Keratinocyte (primary cell): ENCODE data around the gene CRABP2. TPM values are rescaled to one million over a fixed set of nuclear protein-coding genes. Genes with fewer than 3 reads are reported as not detected.
A peak's percentile ranks its signal among the peaks of the same experiment; 100 is the strongest.

ENCODE experiments used
- DNase-seq: peaks from one replicate; pipeline ENCODE4 v3.0.0-alpha.2; 2011; ENCODE audit warnings: low read depth, missing footprints, low spot score
- FAIRE-seq: peaks from 2 replicates; lab custom pipeline; 2011; peaks lifted over from hg19 to GRCh38; lab: Jason Lieb, UNC
- H2AFZ ChIP-seq: 2 replicates; pipeline ENCODE4 v1.6.0; 2012; ENCODE audit warnings: low read length, control low read depth, inconsistent platforms; ENCODE audit not compliant: control insufficient read depth
- H3K27ac ChIP-seq: 2 replicates; pipeline ENCODE4 v1.5.1; 2011; ENCODE audit warnings: low read length; ENCODE audit not compliant: control insufficient read depth, insufficient read depth
- H3K27me3 ChIP-seq: 3 replicates; pipeline ENCODE4 v1.6.0; 2011; ENCODE audit warnings: low read length; ENCODE audit not compliant: control insufficient read depth, insufficient read depth; ENCODE audit errors: extremely low read depth
- H3K36me3 ChIP-seq, 2 experiments: 2 replicates in 1 of 2; 3 replicates in 1 of 2; pipeline ENCODE4 v1.5.1; 2011; ENCODE audit warnings: low read length in 2 of 2, mild to moderate bottlenecking in 1 of 2; ENCODE audit not compliant: control insufficient read depth in 2 of 2, insufficient read depth in 2 of 2; ENCODE audit errors: extremely low read depth in 1 of 2
- H3K4me1 ChIP-seq: 3 replicates; pipeline ENCODE4 v1.5.1; 2011; ENCODE audit warnings: low read length; ENCODE audit not compliant: control insufficient read depth, insufficient read depth; ENCODE audit errors: extremely low read depth
- H3K4me2 ChIP-seq: 3 replicates; pipeline ENCODE4 v1.6.0; 2011; ENCODE audit warnings: low read depth, low read length; ENCODE audit not compliant: control insufficient read depth, insufficient read depth; ENCODE audit errors: extremely low read depth
- H3K4me3 ChIP-seq, 3 experiments: fragments of 200-600 bp in 1 of 3; sonication (generic) in 1 of 3; 2 replicates in 2 of 3; 3 replicates in 1 of 3; pipeline ENCODE4 v1.5.1; 2011 to 2016; ENCODE audit warnings: low read length in 3 of 3, mild to moderate bottlenecking in 3 of 3, control low read depth in 2 of 3, inconsistent platforms in 1 of 3, low read depth in 1 of 3, mixed read lengths in 1 of 3, mixed run types in 1 of 3, moderate library complexity in 1 of 3; ENCODE audit not compliant: control insufficient read depth in 2 of 3, insufficient read depth in 2 of 3; ENCODE audit errors: extremely low read depth in 1 of 3
- H3K79me2 ChIP-seq: 2 replicates; pipeline ENCODE4 v1.6.0; 2012; ENCODE audit warnings: low read length; ENCODE audit not compliant: control insufficient read depth, insufficient read depth
- H3K9ac ChIP-seq: 3 replicates; pipeline ENCODE4 v1.6.0; 2011; ENCODE audit warnings: low read length; ENCODE audit not compliant: control insufficient read depth, insufficient read depth; ENCODE audit errors: extremely low read depth
- H3K9me1 ChIP-seq: 3 replicates; pipeline ENCODE4 v1.6.0; 2011; ENCODE audit warnings: low read length; ENCODE audit not compliant: control insufficient read depth, insufficient read depth; ENCODE audit errors: extremely low read depth
- H3K9me3 ChIP-seq: 2 replicates; pipeline ENCODE4 v1.5.1; 2012; ENCODE audit warnings: low read depth, low read length; ENCODE audit not compliant: control insufficient read depth
- H4K20me1 ChIP-seq: 3 replicates; pipeline ENCODE4 v1.6.0; 2011; ENCODE audit warnings: low read length; ENCODE audit not compliant: control insufficient read depth, insufficient read depth; ENCODE audit errors: extremely low read depth
- CTCF ChIP-seq, 3 experiments: IDR thresholded peaks in 1 of 3; conservative IDR thresholded peaks in 1 of 3; optimal IDR thresholded peaks in 1 of 3; 2 replicates in 2 of 3; 3 replicates in 1 of 3; pipeline versions ENCODE3 to v1.5.1; 2011; ENCODE audit warnings: low read length in 3 of 3, mild to moderate bottlenecking in 3 of 3, moderate library complexity in 2 of 3, control low read depth in 1 of 3, inconsistent platforms in 1 of 3; ENCODE audit not compliant: insufficient read depth in 2 of 3; ENCODE audit errors: extremely low read depth in 1 of 3
- EZH2 ChIP-seq: IDR thresholded peaks from one replicate; pipeline ENCODE4 v1.6.1; 2012; ENCODE audit warnings: inconsistent platforms, mild to moderate bottlenecking, low read length, moderate library complexity
- dilution Hi-C: fragments of 300-500 bp; cut with MboI; formaldehyde crosslinking; loops from one replicate; pipeline ENCODE4 v1.7.0; 2020; ENCODE audit warnings: low sequenced_read_pairs; ENCODE audit not compliant: extremely low pct_ligation_motif_present
- polyA plus RNA-seq, 5 experiments: library from polyadenylated mRNA; depleted of rRNA in 3 of 5; stranded (reverse) in 3 of 5; stranded (forward) in 1 of 5; unstranded in 1 of 5; fragments of >200 nt; gene quantifications; 1 replicate in 1 of 5; 2 replicates in 3 of 5; 3 replicates in 1 of 5; pipeline versions ENCODE4 v1.2.1 to v1.2.3, GENCODE V29; 2011 to 2012; ENCODE audit warnings: missing spikeins in 2 of 5, low read depth in 1 of 5, low replicate concordance in 1 of 5

The CRABP2 gene
- polyA plus RNA-seq, 1 donor (not counting 4 experiments of a cell fraction or from before 2014, with no cell fraction given) = 8.4 TPM

- Histone ChIP-seq H3K36me3 (peaks cover 25 to 34% of the 10 kb centered on the region in 2 experiments), H3K9me1 (no peaks in the 10 kb centered on the region), H3K4me3 (no peak overlapping the region), H3K4me1 (peaks cover 24% of the 10 kb centered on the region), H3K27me3 (no peaks in the 10 kb centered on the region), H3K27ac (no peak overlapping the region), H3K9me3 (no peaks in the 10 kb centered on the region), H4K20me1 (no peaks in the 10 kb centered on the region), H2AFZ (no peak overlapping the region), H3K9ac (no peak overlapping the region), H3K4me2 (no peak overlapping the region), H3K79me2 (peaks cover 57% of the 10 kb centered on the region)
- DNase-seq (no peak), FAIRE-seq (no peak)
- no peak for TF ChIP-seq EZH2
- TF ChIP-seq CTCF (optimal IDR thresholded peaks at IDR 0.05 in 1 of 3, IDR thresholded peaks at IDR 0.05 in 1 of 3, conservative IDR thresholded peaks at IDR 0.05 in 1 of 3; ENCODE audit: extremely low read depth in 1 of 3, insufficient read depth in 2 of 3, low read length in 3 of 3) = no peak
- dilution Hi-C loops = no loop called here
Measured at GRCh38 chr1:156742801-156743200, 37.4 kb upstream of the CRABP2 start.

- H3K4me1 ChIP-seq = peaks cover 18% of the 10 kb centered on the region
- H3K4me3 ChIP-seq = no peak overlapping the region
- peaks cover 28 to 38% of the 10 kb centered on the region in 2 experiments for H3K36me3 ChIP-seq
- H3K27me3 ChIP-seq = no peaks in the 10 kb centered on the region
- dilution Hi-C loops = no loop called here
- DNase-seq (no peak), FAIRE-seq (no peak)
- H3K9ac ChIP-seq = no peak overlapping the region
- TF ChIP-seq CTCF (optimal IDR thresholded peaks at IDR 0.05 in 1 of 3, IDR thresholded peaks at IDR 0.05 in 1 of 3, conservative IDR thresholded peaks at IDR 0.05 in 1 of 3; ENCODE audit: extremely low read depth in 1 of 3, insufficient read depth in 2 of 3, low read length in 3 of 3) (no peak), EZH2 (no peak)
- no peaks in the 10 kb centered on the region for H3K9me3 ChIP-seq
- H3K4me2 ChIP-seq = peak overlapping the region; percentile 57
- H3K27ac ChIP-seq = peak overlapping the region; percentile 49
- peaks cover 50% of the 10 kb centered on the region for H3K79me2 ChIP-seq
- no peaks in the 10 kb centered on the region for H3K9me1 ChIP-seq
- no peak overlapping the region for H2AFZ ChIP-seq
- H4K20me1 ChIP-seq = no peaks in the 10 kb centered on the region
Measured at GRCh38 chr1:156742017-156742416, 36.6 kb upstream of the CRABP2 start.
